NCI-H82 treated with DMSO at 0.1 percent for 48 hours (cell line): ENCODE measurements around the gene KRT33B.
"Not testable (repeated sequence)": the region's sequence is repeated elsewhere in the genome, so short reads cannot be mapped to it uniquely, and the experiment has no call there.

Experiments used
- DNase-seq: peaks from one replicate; lab custom pipeline; 2025; ENCODE audit not compliant: unreplicated experiment; lab: John Stamatoyannopoulos, UW

Gene KRT33B

GRCh38 chr17:41369713-41370112 lies at the start of gene KRT33B:
TSS of gene KRT33B (minus strand) at chr17:41369813. CDS start at chr17:41369750, 63 bp downstream.
- no peak for DNase-seq

DNA sequence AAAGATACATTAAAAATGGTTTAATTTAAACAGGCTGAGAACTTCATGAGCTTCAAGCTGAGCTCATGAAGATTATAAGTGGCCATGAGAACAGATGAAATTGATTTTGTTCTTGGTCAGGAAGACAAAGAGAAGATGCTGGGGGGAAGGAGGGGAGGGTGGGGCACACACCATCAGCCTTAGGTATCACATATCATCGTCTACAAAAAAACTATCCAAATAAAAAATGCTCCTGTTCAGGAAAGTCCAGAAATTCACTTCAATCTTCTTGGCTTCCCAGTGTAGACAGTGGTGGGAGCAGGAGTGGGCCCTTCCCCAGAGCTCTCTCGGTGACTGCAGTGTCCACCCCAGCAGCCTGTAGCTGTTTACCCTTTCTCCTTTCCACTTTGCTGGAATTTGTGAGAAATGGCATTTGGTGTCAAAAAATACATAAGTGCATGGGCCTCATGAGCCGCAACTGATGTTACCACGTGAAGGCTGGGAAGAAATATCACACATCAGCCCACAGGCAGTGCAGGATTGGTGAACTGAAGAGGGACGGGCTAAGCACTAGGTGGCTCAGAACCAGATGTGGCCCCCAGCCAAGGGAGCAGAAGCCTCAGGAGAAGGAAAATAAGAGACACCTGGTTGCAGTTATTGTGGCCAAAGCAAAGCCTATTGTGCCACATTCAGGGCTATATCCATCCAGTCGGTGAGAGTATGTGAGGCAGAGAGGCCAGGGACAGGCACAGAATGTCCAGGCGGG lies 48.7 kb upstream of the KRT33B start:
- no peak for DNase-seq

DNA sequence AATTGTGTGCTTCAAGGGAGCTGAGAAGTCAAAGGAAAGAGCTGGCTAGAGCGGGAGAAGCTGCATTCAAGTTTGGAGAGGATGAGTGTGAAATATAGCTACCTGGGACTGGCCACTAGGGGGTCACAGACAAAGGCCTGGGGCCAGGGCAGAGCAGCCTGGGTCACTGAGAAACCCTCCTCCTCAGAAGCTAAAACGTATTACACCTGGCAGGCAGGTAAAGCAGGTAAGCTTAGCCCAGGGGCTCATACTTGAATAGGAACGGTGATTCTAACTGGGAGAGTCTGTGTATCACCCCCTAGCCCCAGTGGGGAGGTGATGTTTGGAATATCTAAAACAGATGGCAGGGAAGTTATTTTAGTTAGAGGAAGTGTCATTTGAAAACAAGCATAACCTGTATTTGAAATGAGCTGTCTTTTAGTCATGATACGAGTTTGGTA lies 48.0 kb upstream of the KRT33B start:
- DNase-seq: no peak

GRCh38 chr17:41417127-41417526 lies 47.5 kb upstream of the KRT33B start:
- no peak for DNase-seq

GRCh38 chr17:41416479-41416878 lies 46.9 kb upstream of the KRT33B start:
- no peak for DNase-seq

GRCh38 chr17:41415833-41416335 lies 46.3 kb upstream of the KRT33B start:
- DNase-seq: no peak

DNA sequence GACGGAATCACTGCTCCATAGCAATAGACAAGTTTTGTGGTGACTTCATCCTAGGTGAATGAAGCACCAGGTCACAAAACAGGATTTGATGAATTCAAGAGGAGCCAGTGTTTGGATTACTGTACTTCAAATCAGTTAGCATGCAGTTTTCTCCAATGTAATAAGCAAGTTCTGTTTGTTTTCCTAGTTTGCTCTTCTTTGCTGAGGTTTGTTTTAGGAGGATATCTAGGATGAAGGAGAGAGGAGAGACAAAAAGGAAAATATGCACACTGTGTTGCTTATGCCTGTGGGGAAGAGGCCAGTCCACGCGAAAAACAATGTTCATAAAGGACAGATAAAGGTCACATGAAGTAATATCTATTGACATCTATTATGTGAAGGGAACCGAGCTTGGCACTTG lies 45.8 kb upstream of the KRT33B start:
- no peak for DNase-seq

GRCh38 chr17:41413982-41414381 lies 44.4 kb upstream of the KRT33B start:
- no peak for DNase-seq

DNA sequence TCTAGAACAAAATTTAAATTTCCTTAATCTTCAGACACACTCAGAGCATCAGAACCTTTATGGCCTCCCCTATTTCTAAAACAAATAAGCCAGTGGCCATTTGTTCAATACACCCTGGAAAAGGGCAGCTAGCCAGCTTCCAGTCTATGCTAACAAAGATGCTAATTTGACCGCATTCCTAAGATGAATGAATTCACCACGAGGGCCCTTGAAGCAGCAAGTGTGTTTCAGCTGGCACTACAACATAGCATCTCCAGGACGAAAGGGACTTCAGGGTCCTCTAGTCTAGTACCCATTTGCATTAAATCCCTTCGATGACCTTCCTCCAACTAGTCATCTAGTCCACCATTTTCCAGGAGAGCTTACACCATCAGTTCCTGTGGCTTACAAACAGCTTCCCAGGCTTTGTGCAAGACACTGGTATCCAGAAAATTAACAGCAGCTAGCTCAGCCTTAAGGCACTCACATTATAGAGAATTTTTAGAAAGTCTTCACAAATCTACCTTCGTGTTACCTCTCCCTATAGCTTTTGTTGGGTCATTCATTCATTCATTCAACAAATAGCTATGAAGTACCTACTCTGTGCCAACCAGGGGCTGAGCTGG lies 43.8 kb upstream of the KRT33B start:
- DNase-seq: no peak

- no peak for DNase-seq
These were observed 41.6 kb upstream of the KRT33B start for GRCh38 chr17:41411072-41411840.

GRCh38 chr17:41407226-41407625 lies 37.6 kb upstream of the KRT33B start:
- DNase-seq: no peak

GRCh38 chr17:41406205-41406604 lies 36.6 kb upstream of the KRT33B start:
- no peak for DNase-seq

GRCh38 chr17:41404024-41404671 lies 34.5 kb upstream of the KRT33B start:
- no peak for DNase-seq

DNA sequence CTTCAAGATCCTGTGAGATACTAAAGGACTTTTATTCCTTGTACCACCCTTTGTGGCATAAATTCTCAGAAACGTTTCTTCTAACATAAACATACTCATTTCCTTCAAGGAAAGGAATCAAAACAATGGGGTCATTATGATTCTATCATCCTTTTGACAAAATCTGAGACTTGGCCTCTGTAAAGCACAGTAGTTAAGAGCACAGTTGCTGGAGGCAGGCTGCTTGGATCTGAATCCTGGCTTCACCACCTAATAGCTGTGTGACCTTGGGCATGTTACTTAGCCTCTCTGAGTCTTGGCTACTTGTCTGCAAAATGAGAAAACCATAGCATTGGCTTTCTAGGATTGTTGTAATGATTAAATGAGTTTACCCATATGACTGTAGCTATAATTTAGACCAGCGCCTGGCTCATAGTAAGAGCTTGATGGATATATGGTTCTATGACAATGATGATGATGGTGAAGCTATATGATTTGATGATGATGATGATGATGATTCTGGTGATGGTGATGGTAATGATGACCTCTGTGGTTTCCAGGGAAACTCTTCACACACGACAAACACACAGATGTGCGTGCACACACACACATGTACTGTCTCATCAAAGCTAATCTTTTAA lies 33.9 kb upstream of the KRT33B start:
- DNase-seq: no peak

DNA sequence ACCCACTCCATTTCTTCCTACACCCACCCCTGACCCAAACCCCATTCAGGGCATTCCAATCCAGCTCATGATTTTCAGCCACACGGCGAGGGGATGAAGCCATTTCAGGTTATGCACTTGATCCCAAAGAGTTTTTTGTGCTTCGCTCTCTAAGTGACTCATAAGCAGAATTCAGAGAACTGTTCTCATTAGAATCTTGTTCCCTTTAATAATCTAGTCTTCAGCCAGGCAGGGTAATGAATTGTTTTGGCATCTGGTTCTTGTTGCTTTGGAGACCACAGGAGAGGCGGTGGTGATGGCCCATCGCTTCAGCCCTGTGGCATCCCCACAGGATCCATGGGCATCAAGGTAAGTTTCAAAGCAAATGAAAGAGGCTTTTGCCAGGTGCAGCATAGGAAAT lies 32.5 kb upstream of the KRT33B start:
- DNase-seq: no peak

- DNase-seq: no peak
These were observed 27.5 kb upstream of the KRT33B start, which contains the start of gene KRT31 for GRCh38 chr17:41396996-41397660. TSS of gene KRT31 (minus strand) at chr17:41397608. CDS start at chr17:41397539, 69 bp downstream.

DNA sequence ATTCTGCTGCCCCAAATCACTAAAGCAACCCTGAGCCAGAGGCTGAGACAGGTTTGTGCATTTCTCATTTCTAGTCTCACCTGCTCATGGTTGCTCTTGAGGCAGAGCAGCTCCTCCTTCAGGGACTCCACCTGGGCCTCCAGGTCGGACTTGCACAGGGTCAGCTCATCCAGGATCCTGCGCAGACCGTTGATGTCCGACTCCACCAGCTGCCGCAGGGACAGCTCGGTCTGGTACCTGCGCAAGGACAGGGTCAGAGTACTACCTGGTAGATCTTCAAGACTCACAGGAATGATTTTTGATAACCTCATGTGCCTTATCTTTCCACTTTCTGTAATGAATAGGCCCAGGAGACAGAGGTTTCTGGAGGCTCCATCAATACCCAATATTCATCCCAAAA lies 26.7 kb upstream of the KRT33B start:
- DNase-seq: no peak

- no peak for DNase-seq
These were observed 26.0 kb upstream of the KRT33B start for GRCh38 chr17:41395611-41396010.

DNA sequence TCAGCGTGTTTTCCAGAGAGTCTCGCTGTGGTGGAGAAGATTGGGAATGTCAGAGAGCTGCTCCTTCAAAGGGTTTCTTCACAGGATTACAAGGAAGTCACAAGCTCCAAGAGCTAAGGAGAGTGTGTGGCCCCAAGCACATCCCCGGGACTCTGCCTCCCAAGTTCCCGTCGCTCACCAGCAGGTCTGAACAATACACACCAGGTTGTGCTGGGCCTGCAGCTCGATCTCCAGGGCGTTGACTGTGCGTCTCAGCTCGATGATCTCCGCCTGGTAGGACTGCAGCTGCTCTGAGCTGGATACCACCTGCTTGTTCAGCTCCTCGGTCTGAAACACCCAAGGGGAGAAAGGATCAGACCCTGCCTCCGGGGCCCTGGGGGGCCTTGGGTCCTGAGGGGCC lies 25.4 kb upstream of the KRT33B start:
- DNase-seq: not testable (repeated sequence)
